T-helper 2 cell treated with Interferon-gamma antibody and Interleukin-4, amounts not matched to agents 100 ng/mL and 5 ng/mL, for 36 hours (primary cell): ENCODE data around the gene PTPRT. TPM values are rescaled to one million over a fixed set of nuclear protein-coding genes. Genes with fewer than 3 reads are reported as not detected.

Experiments used
- intact Hi-C: fragments of 100-400 bp; cut with micrococcal nuclease; formaldehyde crosslinking; loops from one replicate; pipeline ENCODE4 v1.15.1; 2023
- total RNA-seq: library from RNA; stranded (reverse); gene quantifications from 2 replicates; pipeline ENCODE4 v1.2.3, GENCODE V29; 2022

PTPRT gene
- total RNA-seq, 1 donor from 2014 or later, result not detected

DNA sequence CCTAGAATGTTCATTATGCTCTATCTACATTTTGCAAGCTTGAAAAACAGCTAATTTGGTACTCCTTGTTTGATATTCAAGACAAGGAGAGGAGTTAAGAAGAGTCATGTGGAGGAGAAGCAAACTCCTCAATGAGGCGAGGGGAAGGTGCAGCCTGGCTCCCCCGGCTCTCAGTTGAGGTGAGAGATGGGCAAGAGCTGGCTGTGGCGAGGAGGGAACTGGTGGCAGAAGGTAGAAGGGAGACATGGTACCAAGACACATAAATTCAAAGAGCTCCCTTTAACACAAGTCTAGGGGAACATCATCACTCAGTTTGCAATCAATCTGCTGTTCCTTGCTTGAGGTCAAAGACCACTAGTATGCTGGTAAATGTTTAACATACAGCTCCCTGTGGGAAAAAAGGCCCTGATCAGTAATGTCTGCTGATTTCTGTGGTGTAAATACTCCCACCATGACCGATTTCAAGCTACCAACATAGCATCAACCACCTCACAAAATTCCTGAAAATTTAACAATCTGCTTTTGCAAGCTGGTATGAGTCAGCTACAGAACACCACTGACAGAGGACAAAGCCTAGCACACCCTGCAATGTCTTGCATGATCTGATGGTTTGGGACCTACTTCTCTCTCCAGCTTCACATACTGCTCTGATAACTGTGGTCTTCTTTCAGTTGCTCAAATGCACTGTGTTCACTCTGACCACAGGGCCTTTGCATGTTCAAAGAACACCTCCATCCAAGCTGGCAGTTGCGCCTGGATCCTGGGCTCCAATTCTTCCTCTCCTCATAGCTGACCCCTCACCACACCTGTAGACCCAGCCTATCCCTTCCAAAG lies 1055.2 kb downstream of the PTPRT start:
- intact Hi-C loops, result no loop called here

GRCh38 chr20:42130810-42131596 lies 1058.7 kb downstream of the PTPRT start:
- intact Hi-C loops, result no loop called here

- intact Hi-C loops, result no loop called here
Measured at GRCh38 chr20:42125426-42125825, 1064.3 kb downstream of the PTPRT start.

GRCh38 chr20:42123981-42124473 lies 1065.7 kb downstream of the PTPRT start:
- intact Hi-C loops, result no loop called here

- intact Hi-C loops, result no loop called here
Measured at GRCh38 chr20:42118409-42119125, 1071.1 kb downstream of the PTPRT start.

DNA sequence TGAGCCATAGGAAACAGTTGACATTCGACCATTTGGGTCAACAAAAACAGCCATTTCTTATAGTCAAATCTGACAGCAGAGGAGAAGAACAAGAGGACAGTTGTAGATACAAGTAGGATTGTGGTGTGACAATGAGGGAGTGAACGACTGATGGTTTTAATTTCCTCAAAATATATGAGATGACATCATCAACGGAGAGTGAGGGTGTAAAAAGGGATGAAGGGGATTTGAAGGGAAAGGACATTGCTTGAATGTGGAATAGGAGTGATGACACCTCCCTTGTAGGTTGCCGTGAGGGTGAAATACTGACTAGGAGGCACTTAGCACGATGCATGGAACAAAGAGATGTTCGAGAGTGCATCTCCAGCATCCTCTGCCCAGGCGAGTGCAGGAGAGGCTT lies 1071.7 kb downstream of the PTPRT start:
- intact Hi-C loops, result no loop called here

DNA sequence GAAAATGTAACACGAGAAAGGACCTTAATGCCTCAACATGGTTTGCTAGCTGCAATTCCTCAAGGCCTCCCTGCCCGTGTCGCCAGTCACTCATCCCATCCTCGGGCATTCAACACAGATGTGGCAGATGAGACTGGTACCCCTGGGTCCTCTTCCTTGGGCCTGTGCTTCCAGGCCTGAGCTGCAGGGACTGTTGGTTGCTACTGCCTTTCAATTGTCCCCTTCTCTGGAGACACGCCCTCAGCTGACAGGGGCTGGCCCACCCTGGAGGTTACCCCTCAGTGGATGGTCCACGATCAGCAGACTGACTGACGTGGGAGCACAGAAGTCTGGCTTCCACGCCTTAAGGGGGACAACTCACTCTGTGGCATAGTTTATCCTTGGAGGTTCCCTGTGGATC lies 1076.5 kb downstream of the PTPRT start:
- intact Hi-C loops, result no loop called here

GRCh38 chr20:42112161-42112560 lies 1077.5 kb downstream of the PTPRT start:
- intact Hi-C loops, result no loop called here

- intact Hi-C loops, result no loop called here
Measured at GRCh38 chr20:42111349-42111748, 1078.4 kb downstream of the PTPRT start.

DNA sequence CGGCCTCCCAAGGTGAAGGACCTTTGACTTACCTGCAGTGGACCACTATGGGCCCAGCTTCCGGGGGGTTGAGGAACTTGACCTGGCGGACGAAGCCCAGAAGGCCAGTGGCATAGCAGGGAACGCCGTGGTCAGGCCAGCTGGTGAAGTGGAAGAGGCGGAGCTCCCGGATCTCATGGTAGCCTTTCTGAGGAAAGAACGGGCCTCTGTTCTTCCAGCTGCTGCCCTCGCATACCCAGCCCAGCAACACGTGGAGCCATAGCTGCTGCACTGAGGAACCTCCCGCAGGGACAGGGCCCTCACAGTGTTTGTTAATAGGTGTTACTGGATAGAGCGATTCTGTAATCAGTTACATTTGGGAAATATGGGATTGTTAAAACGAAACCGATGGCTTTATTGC lies 1079.4 kb downstream of the PTPRT start:
- intact Hi-C loops, result no loop called here

DNA sequence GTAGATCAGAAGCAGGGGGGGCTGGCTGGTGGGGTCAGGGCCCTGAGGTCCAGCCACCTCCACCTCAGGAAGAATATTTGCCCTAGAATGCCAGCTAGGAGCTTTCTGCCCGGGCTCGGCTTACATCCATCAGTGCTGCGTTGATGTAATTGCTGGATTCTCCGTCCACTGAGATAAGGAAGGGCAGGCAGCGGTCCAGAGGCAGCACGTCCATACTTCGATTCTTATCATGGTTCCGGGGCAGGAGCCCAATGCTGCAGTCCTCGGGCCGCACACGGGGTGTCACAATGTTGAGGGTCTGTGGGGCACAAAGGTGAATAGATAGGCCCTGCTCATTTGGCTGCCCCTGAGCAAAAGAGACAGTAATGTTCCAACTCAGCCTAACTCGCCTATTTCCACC lies 1087.7 kb downstream of the PTPRT start:
- intact Hi-C loops, result no loop called here

DNA sequence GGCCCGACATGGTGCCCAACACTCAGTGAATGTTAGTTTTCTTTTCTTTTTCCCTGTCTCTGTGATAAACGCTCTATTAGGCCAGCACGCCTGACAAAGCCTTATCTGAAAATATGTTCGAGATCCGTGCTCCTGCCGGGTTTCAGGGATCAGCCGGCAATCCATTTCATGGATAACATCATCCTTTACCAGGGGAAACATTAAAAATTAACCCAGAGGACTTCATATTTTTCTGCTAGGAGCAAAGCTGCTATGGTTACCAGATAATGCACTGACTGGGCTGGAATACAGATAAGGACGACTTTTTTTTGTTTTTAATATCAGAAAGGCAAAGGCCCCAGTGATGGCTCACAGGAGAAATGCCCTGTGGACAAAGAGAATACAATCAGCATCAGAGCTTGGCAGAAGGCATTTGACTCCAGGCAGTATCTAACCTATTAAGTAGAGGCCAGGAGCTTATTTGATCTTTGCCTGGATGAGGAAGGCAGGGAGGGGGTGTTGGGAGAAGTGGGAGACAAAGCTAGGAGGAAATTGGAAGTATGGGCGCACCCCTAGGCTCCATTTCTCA lies 1089.5 kb downstream of the PTPRT start:
- intact Hi-C loops, result no loop called here

DNA sequence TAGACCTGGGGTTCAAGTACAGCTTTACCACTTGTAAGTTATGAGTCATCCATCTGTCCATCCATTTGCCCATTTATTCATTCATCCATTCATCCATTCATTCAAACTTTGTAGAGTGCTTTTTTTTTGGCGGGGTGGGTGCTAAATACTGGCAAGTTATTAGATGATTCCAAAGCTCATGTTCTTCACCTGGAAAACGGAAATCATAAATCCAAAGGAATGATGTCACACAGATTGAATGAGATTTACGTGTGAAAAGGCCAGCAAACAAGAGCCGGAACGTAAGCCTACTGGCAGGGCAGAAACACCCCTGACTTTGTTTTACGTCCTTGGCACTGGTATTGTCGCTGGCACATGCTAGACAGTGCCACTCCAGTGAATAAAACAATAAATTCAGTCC lies 1090.6 kb downstream of the PTPRT start:
- intact Hi-C loops, result no loop called here

DNA sequence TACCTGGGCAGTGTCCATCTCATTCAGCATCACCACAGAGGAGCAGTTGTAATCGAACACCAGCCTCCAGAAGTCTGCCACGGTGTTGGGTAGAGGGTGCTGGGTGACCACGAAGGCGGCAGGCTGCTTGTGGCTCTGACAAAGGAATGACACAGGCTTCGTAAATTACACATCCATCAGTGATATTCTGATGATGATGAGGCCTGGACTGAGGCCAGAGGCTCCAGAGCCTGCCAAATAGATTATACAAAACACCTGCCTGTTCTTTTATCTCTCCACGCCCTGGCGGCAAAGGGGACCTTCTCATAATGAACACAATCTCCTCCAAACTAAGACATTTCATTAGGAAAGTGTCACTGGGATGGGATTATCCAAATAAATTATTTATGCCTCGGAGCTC lies 1091.3 kb downstream of the PTPRT start:
- intact Hi-C loops, result no loop called here

GRCh38 chr20:42097741-42098140 lies 1092.0 kb downstream of the PTPRT start:
- intact Hi-C loops, result no loop called here

- intact Hi-C loops, result no loop called here
Measured at GRCh38 chr20:42095221-42095620, 1094.5 kb downstream of the PTPRT start.

GRCh38 chr20:42093542-42094440 lies 1095.9 kb downstream of the PTPRT start:
- intact Hi-C loops, result no loop called here

DNA sequence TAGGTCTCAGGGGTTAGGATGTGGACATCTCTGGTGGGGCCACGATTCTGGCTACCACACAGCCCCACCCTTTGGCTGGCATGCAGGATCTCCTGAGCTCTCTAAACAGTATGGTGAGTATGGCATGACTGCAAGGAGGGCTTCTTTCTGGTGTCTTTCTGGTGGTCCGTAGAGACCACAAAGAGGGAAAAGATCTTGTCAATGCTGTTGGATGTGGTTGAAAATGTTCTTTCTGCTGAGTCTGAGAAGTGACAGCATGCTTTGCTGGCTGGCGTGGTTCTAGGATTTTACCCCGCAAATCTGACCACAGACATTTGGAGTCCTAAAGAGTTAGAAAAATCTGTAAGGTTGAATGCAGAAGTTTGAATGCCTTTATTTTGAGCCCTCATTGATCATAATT lies 1096.7 kb downstream of the PTPRT start:
- intact Hi-C loops, result no loop called here

GRCh38 chr20:42085366-42085765 lies 1104.3 kb downstream of the PTPRT start:
- intact Hi-C loops, result no loop called here

GRCh38 chr20:42083280-42083679 lies 1106.4 kb downstream of the PTPRT start:
- intact Hi-C loops, result no loop called here
